Gastroesophageal sphincter (tissue), 4 donors: ENCODE results near the gene FBXO5. TPM values are rescaled to one million over a fixed set of nuclear protein-coding genes. Genes with fewer than 3 reads are reported as not detected.
"Not testable (repeated sequence)": the region's sequence is repeated elsewhere in the genome, so short reads cannot be mapped to it uniquely, and the experiment has no call there.

Experiments
- ATAC-seq: fragments of 150-250 bp; one replicate; pipeline ENCODE4 v1.9.1; 2016; ENCODE audit warnings: mild to moderate bottlenecking, moderate library complexity
- H3K27ac ChIP-seq, 4 donors: fragments of 200-600 bp; sonication (generic) in 3 of 4; 1 replicate in 3 of 4; 2 replicates in 1 of 4; pipeline ENCODE4 v1.5.1; 2016 to 2019
- H3K27me3 ChIP-seq: fragments of 200-600 bp; sonication (generic); one replicate; pipeline ENCODE4 v1.5.1; 2019
- H3K36me3 ChIP-seq, 2 donors: fragments of 200-600 bp; sonication (generic); one replicate each; pipeline ENCODE4 v1.5.1; 2019; ENCODE audit warnings: control low read depth in 1 of 2
- H3K4me1 ChIP-seq, 3 donors: fragments of 200-600 bp; sonication (generic); 1 replicate in 2 of 3; 2 replicates in 1 of 3; pipeline ENCODE4 v1.5.1; 2016 to 2019; ENCODE audit warnings: control low read depth in 2 of 3
- H3K4me3 ChIP-seq, 2 donors: fragments of 200-600 bp; sonication (generic); one replicate each; pipeline ENCODE4 v1.5.1; 2019; ENCODE audit warnings: mild to moderate bottlenecking in 1 of 2, moderate library complexity in 1 of 2
- H3K9me3 ChIP-seq, 3 donors: fragments of 200-600 bp; sonication (generic); one replicate each; pipeline ENCODE4 v1.5.1; 2017 to 2019; ENCODE audit warnings: control low read depth in 2 of 3
- CTCF ChIP-seq, 4 experiments: fragments of 200-600 bp in 2 of 4; fragments of 450-650 bp in 2 of 4; sonication (generic) in 1 of 4; IDR thresholded peaks; one replicate each; pipeline ENCODE4 v1.5.1; 2017 to 2019; ENCODE audit warnings: antibody characterized with exemption in 4 of 4, mild to moderate bottlenecking in 2 of 4, moderate library complexity in 2 of 4
- EP300 ChIP-seq: sonication (generic); formaldehyde crosslinking; IDR thresholded peaks from one replicate; pipeline ENCODE4 v1.6.1; 2017; ENCODE audit warnings: antibody characterized with exemption, mild to moderate bottlenecking
- POLR2A ChIP-seq, 2 donors: fragments of 450-650 bp; IDR thresholded peaks; one replicate each; pipeline ENCODE4 v1.6.1; 2017; ENCODE audit warnings: antibody characterized with exemption in 2 of 2, mild to moderate bottlenecking in 2 of 2, moderate library complexity in 1 of 2
- POLR2AphosphoS5 ChIP-seq: sonication (generic); formaldehyde crosslinking; IDR thresholded peaks from one replicate; pipeline ENCODE4 v1.6.1; 2017; ENCODE audit warnings: antibody characterized with exemption
- WGBS, 2 donors: methylation state at CpG; one replicate each; pipeline ENCODE4 v1.1.5; 2018; ENCODE audit warnings: low coverage in 1 of 2; 5-methylcytosine and 5-hydroxymethylcytosine counted together
- total RNA-seq, 4 donors: library from RNA; depleted of rRNA; stranded (reverse); fragments of >200 nt; gene quantifications; one replicate each; pipeline ENCODE4 v1.1.0, GENCODE V29; 2016

FBXO5 gene
- total RNA-seq, 4 donors from 2014 or later: 2.2 to 5.9 (median 3.2) TPM

DNA sequence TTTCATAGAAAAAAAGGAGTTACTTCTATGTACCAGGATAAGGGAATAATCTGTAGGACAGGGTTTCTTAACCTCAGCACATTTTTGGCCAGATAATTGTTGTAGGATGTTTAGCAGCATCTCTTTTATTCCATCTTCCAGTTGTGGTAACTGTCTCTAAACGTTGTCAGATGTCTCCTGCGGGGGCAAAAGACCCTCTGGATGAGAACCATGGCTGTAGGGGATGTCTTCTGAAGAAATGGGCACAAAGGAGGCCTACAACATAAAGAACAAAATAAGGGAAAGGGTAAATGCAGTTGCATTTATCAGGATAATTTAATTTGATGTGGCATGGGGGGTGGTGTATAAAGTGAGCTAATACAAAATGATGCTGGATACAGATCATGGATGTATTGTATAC lies 4.1 kb upstream of the FBXO5 start:
- WGBS, 2 donors: 75 to 82% methylated on average over 2 of the region's 2 CpGs
- Histone ChIP-seq H3K36me3 (peaks cover 0 to 25% of the 10 kb centered on the region in 2 donors), H3K9me3 (no peaks in the 10 kb centered on the region), H3K4me3 (no peak overlapping the region), H3K27me3 (no peaks in the 10 kb centered on the region), H3K4me1 (peaks cover 5 to 29% (median 13%) of the 10 kb centered on the region in 3 donors), H3K27ac (no peak overlapping the region)
- no peak for TF ChIP-seq POLR2AphosphoS5
- TF ChIP-seq POLR2A (IDR thresholded peaks at IDR 0.05): no peak
- TF ChIP-seq CTCF (IDR thresholded peaks at IDR 0.05): no peak
- TF ChIP-seq EP300: no peak
- no peak for ATAC-seq

DNA sequence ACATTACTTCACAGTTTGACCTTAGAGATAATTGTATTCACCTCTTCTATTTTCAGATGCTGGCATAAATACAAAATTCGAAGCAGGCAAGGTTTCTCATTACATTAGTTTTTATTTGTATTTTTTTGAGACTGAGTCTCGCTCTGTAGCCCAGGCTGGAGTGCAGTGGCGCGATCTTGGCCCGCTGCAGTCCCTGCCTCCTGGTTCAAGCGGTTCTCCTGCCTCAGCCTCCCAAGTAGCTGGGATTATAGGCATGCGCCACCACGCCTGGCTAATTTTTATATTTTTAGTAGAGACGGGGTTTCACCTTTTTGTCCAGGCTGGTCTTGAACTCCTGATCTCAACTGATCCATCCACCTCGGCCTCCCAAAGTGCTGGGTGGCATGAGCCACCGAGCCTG lies 2.5 kb upstream of the FBXO5 start:
- H3K4me1 ChIP-seq: peaks cover 5 to 41% (median 14%) of the 10 kb centered on the region in 3 donors
- not testable (repeated sequence) for H3K9me3 ChIP-seq, H3K4me3 ChIP-seq, H3K27me3 ChIP-seq, H3K36me3 ChIP-seq, ATAC-seq
- 82 to 87% methylated on average over 10 of the region's 11 CpGs for WGBS, 2 donors
- H3K27ac ChIP-seq: peak overlapping the region in 3 of 4 donors; percentile 93 to 96 (median 93)

DNA sequence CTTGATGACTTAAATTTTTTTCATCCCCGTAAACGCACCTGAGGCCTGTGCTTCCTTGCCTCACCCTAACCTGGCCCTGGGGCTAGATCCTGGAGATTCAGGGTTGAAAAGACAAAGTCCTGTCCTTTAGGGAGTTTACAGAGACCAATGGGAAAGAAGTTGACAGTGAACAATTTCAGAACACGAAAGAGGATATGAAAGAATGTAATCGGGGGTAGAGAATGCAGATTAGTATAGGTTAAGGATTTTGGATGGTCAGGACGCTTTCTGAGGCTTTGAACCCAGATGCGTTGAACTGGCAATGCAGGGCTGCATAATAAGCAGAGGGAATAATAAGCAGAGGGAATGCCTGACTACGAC lies 1.7 kb upstream of the FBXO5 start:
- Histone ChIP-seq H3K4me3 (peak overlapping the region; percentile 75 to 80), H3K27me3 (no peaks in the 10 kb centered on the region), H3K27ac (peak overlapping the region; percentile 79 to 96 (median 93)), H3K9me3 (no peaks in the 10 kb centered on the region), H3K4me1 (peaks cover 5 to 41% (median 14%) of the 10 kb centered on the region in 3 donors), H3K36me3 (peaks cover 0 to under 1% of the 10 kb centered on the region in 2 donors)
- TF ChIP-seq POLR2AphosphoS5 (no peak), CTCF (IDR thresholded peaks at IDR 0.05) (no peak)
- 3 to 4% methylated on average over 6 to 7 of the region's 7 CpGs for WGBS, 2 donors
- no peak for ATAC-seq

DNA sequence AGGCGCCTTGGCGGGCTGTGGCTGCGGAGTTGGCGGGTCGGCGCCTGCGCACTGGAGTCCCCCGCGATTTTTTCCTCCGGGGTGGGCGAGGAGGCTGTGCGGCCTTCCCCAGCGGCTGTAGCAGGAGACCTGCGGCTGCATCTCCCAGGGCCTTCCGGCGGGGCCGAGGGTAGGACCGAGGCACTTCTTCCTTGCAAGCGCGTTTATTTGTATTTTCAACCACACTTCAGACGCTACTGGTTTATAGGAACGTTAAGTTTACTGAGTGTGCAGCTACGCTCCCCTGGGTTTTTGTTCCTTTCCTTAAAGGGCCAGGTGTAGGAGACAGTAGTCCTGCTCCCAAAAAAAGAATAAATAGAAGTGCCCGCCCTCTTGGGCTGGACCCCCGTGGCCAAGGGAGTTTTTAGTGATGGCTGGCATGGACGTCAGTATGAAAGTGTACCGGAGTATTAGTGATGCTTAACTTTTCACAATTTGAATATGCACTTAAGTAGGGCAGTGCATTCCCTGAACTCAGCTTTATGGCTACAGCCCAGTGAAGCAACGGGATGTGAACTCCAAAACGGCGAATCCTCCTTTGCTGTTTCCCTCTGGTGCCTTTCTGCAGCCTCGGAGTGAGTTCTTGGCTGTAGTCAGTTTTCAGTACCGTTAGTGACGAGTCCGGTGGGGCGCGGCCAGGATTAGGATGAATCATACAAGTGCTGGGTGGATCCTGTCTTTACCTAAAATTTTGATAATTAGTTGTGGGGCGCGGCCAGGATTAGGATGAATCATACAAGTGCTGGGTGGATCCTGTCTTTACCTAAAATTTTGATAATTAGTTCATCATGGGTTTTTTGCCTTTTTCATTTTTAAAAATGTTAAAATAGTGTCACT lies 1.0 kb upstream of the FBXO5 start:
- peak; percentile 62 for ATAC-seq
- peak overlapping the region; percentile 75 to 80 for H3K4me3 ChIP-seq
- TF ChIP-seq POLR2A (IDR thresholded peaks at IDR 0.05) (peak in 1 of 2 donors; percentile 41), CTCF (IDR thresholded peaks at IDR 0.05) (no peak), POLR2AphosphoS5 (peak; percentile 71)
- H3K36me3 ChIP-seq: no peaks in the 10 kb centered on the region
- peak overlapping the region; percentile 79 to 96 (median 93) for H3K27ac ChIP-seq
- peaks cover 5 to 41% (median 14%) of the 10 kb centered on the region in 3 donors for H3K4me1 ChIP-seq
- 0 to 1% methylated on average over 3 to 30 of the region's 38 CpGs for WGBS, 2 donors
- no peaks in the 10 kb centered on the region for H3K27me3 ChIP-seq
- H3K9me3 ChIP-seq: no peaks in the 10 kb centered on the region

GRCh38 chr6:152981989-152982903 lies 595 bp downstream of the FBXO5 start:
- 3 to 12% methylated on average over 6 to 20 of the region's 71 CpGs for WGBS, 2 donors
- Histone ChIP-seq H3K27me3 (no peaks in the 10 kb centered on the region), H3K36me3 (no peaks in the 10 kb centered on the region), H3K4me1 (peaks cover 5 to 41% (median 14%) of the 10 kb centered on the region in 3 donors), H3K9me3 (no peaks in the 10 kb centered on the region), H3K4me3 (peak overlapping the region; percentile 75 to 80), H3K27ac (peak overlapping the region in 2 of 4 donors; percentile 93)
- ATAC-seq: no peak
- TF ChIP-seq EP300 (no peak), POLR2AphosphoS5 (no peak), POLR2A (IDR thresholded peaks at IDR 0.05) (no peak), CTCF (IDR thresholded peaks at IDR 0.05) (no peak)
